ENCODE results near the gene RTN4R. TPM values are rescaled to one million over a fixed set of nuclear protein-coding genes. Genes with fewer than 3 reads are reported as not detected.
"Not testable (repeated sequence)": the region's sequence is repeated elsewhere in the genome, so short reads cannot be mapped to it uniquely, and the experiment has no call there.

The RTN4R gene
- total RNA-seq, 1 experiment from 2014 or later = 9.6 TPM

DNA sequence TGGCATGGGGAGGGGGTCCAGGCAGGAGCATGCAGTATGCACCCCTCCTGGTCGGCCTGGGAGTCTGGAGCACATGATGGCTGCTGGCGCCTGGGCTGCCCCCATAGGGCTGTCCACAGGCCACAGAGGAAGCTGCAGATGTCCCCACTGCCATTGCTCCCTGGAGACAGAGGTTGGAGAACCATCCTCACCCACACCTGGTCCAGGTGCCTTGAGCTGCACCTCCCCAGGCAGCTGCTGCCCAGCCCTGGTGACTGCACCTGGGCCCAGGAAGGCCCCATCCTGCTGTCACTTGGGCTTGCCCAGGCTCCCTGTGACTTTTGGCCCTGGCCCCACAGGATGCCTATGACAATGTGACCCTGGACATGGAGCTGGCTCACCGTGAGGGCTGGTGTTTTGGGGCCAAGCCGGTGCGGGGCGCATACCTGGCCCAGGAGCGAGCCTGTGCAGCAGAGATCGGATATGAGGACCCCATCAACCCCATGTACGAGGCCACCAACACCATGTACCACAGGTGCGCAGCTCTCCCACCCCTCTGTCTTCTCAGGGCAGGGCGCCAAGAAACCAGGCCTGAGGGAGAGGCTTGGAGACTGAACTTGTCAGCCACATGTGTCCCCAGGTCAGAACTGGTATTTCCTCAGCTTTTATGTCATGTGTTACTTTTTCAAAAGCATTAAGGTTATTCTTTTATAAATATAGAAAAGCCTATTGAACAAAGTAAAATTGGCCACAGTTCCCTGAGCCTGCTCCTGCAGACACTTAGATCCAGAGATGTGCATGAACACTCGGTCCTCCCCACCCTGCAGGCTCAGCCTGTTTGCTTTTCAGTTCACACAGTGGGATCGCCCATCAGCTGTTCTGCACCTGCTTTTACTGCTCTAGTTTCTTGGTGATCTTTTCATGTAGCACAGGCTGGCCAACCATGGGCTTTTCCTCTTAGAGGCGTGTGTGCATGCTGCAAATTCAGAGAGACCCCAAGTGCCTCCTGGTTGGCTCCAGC lies 39.6 kb upstream of the RTN4R start:
- POLR2A ChIA-PET (ENCODE audit: low non-redundant PET); H3K9me3 ChIP-seq (ENCODE audit: low read depth, low read length, poor library complexity, severe bottlenecking); H3K27ac ChIP-seq (ENCODE audit: low read depth, low read length, poor library complexity, severe bottlenecking); H3K27me3 ChIP-seq (replicated peaks; ENCODE audit: insufficient read depth, low read depth, low read length, poor library complexity); intact Hi-C loops (cut with micrococcal nuclease; ENCODE audit: unreplicated experiment); CTCF ChIA-PET; H3K36me3 ChIP-seq (ENCODE audit: insufficient read depth, low read length, poor library complexity, severe bottlenecking); DNase-seq (ENCODE audit: low spot score); H3K4me1 ChIP-seq (ENCODE audit: insufficient read depth, low read length, poor library complexity, severe bottlenecking); BruUV-seq (replicated peaks); H3K4me3 ChIP-seq (ENCODE audit: low read depth, low read length, poor library complexity, severe bottlenecking): not testable (repeated sequence)

DNA sequence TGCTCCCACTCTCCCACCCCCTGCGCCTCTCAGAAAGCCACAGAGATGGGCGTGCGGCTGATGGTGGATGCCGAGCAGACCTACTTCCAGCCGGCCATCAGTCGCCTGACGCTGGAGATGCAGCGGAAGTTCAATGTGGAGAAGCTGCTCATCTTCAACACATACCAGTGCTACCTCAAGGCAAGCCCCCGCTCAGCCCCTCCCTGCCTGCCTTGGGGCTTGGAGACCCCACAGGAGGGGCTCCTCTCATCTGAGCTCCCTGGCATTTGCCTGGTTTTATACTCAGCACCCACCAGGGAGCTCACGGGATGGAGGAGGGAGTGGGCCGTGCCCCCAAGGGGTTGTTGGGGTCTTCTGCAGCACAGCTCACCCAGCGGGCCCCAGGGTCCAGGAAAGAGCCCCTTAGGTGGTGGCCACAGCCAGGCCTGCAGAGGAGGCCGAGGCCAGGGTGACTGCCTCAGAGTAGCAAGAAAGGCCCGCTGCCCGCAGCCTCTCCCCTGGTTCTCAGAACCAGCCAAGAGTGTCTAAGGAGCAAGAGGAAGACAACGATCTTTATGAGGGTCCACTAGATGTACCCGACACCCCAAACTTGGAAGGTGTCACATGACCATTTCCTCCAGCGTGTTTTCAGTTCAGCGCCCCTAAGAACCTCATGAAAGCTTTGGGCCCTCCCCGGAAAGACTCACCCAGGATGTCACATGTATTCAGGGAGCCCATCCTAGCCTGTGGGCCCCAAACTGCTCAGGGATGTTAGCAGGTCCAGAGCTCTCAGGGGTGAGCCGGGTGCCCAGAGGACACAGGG lies 38.7 kb upstream of the RTN4R start:
- intact Hi-C loops (cut with micrococcal nuclease; ENCODE audit: unreplicated experiment); H3K4me1 ChIP-seq (ENCODE audit: insufficient read depth, low read length, poor library complexity, severe bottlenecking); DNase-seq (ENCODE audit: low spot score); POLR2A ChIA-PET (ENCODE audit: low non-redundant PET); H3K4me3 ChIP-seq (ENCODE audit: low read depth, low read length, poor library complexity, severe bottlenecking); H3K36me3 ChIP-seq (ENCODE audit: insufficient read depth, low read length, poor library complexity, severe bottlenecking); H3K9me3 ChIP-seq (ENCODE audit: low read depth, low read length, poor library complexity, severe bottlenecking); CTCF ChIA-PET; H3K27me3 ChIP-seq (replicated peaks; ENCODE audit: insufficient read depth, low read depth, low read length, poor library complexity); BruUV-seq (replicated peaks); H3K27ac ChIP-seq (ENCODE audit: low read depth, low read length, poor library complexity, severe bottlenecking): not testable (repeated sequence)

DNA sequence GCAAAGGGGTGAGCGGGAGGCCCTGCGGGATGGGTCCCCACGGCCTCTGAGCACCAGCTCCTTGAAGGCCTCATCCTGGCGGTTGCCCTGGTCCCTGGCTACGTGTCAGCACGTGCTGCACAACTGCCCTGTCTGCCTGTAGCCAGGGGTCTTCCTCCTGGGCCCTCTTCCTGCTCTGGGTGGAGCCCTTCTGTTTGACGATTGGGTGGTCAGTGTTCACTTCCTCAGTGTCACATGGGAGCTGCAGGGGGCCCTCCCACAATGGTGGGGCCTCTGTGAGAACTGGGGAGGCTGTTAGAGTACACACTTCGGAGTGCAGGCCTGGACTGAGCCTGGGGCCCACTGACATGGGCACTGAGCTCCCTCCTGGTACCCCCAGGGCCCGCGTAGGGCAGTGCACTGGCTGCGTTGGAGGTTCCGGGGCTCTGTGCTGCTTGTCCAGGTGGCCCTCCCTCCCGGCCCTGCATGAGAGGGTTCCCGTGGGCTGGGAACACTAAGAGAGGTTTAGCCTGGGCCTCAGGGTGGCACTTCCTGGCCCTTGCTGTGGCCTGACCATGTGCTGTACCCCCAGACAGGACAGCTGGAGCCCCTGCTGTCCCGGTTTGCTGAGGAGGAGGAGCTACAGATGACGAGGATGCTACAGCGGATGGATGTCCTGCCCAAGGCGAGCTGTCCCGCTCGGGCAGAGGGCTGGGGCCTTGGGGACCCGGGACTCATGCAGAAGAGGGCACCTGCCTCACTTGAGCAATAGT lies 38.0 kb upstream of the RTN4R start:
- no TSS peak for BruUV-seq (replicated peaks)
- no peak for DNase-seq (ENCODE audit: low spot score)
- intact Hi-C loops (cut with micrococcal nuclease; ENCODE audit: unreplicated experiment) = no loop called here
- Histone ChIP-seq H3K27ac (ENCODE audit: low read depth, low read length, poor library complexity, severe bottlenecking) (no peak overlapping the region), H3K4me3 (ENCODE audit: low read depth, low read length, poor library complexity, severe bottlenecking) (no peak overlapping the region), H3K4me1 (ENCODE audit: insufficient read depth, low read length, poor library complexity, severe bottlenecking) (no peaks in the 10 kb centered on the region), H3K27me3 (replicated peaks; ENCODE audit: insufficient read depth, low read depth, low read length, poor library complexity) (no peaks in the 10 kb centered on the region), H3K36me3 (ENCODE audit: insufficient read depth, low read length, poor library complexity, severe bottlenecking) (no peaks in the 10 kb centered on the region), H3K9me3 (ENCODE audit: low read depth, low read length, poor library complexity, severe bottlenecking) (no peaks in the 10 kb centered on the region)
- TF ChIP-seq, protein P1, sequence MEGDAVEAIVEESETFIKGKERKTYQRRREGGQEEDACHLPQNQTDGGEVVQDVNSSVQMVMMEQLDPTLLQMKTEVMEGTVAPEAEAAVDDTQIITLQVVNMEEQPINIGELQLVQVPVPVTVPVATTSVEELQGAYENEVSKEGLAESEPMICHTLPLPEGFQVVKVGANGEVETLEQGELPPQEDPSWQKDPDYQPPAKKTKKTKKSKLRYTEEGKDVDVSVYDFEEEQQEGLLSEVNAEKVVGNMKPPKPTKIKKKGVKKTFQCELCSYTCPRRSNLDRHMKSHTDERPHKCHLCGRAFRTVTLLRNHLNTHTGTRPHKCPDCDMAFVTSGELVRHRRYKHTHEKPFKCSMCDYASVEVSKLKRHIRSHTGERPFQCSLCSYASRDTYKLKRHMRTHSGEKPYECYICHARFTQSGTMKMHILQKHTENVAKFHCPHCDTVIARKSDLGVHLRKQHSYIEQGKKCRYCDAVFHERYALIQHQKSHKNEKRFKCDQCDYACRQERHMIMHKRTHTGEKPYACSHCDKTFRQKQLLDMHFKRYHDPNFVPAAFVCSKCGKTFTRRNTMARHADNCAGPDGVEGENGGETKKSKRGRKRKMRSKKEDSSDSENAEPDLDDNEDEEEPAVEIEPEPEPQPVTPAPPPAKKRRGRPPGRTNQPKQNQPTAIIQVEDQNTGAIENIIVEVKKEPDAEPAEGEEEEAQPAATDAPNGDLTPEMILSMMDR (conservative IDR thresholded peaks at IDR 0.05; ENCODE audit: low read depth, low read length) = no peak
- no peak for TF ChIP-seq EZH2 (IDR thresholded peaks at IDR 0.05; ENCODE audit: borderline replicate concordance, low read depth, low read length, poor library complexity, severe bottlenecking)
- ChIA-PET POLR2A (ENCODE audit: low non-redundant PET) (no interaction called here), CTCF (no interaction called here)

DNA sequence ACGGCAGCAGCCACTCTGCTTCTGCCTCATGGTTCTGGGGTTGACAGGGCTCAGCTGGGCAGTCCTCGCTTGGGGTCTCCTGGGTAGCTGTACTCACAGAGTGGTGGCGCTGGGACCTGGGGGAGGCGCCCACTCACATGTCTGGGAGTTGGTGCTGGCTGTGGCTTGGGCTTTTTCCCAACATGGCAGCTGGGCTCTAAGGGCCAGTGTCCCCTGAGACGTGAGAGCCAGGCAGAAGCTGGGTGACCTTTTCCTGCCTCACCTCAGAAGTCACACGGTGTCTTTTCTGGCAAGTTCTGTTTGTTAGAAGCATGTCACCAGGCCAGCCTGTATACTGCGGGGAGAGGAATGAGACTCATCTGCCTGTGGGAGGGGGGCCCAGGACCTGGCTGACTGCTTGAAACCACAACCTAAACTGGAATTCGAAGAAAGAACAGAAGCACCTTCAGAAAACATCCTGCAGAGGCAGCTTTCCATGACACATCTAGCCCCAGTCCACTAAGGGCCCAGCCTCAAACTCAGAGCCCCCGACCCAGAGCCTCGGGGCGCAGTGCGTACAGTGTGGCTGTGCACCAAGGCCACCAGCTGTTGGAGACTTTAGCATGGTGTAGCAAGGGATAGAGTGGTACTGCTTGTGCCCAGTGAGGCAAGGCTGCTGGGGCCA lies 37.2 kb upstream of the RTN4R start:
- intact Hi-C loops (cut with micrococcal nuclease; ENCODE audit: unreplicated experiment); H3K4me1 ChIP-seq (ENCODE audit: insufficient read depth, low read length, poor library complexity, severe bottlenecking); BruUV-seq (replicated peaks); H3K4me3 ChIP-seq (ENCODE audit: low read depth, low read length, poor library complexity, severe bottlenecking); H3K27ac ChIP-seq (ENCODE audit: low read depth, low read length, poor library complexity, severe bottlenecking); H3K27me3 ChIP-seq (replicated peaks; ENCODE audit: insufficient read depth, low read depth, low read length, poor library complexity); POLR2A ChIA-PET (ENCODE audit: low non-redundant PET); CTCF ChIA-PET; H3K36me3 ChIP-seq (ENCODE audit: insufficient read depth, low read length, poor library complexity, severe bottlenecking); H3K9me3 ChIP-seq (ENCODE audit: low read depth, low read length, poor library complexity, severe bottlenecking); DNase-seq (ENCODE audit: low spot score): not testable (repeated sequence)

Measured in A673 (cell line).